Uterus (tissue), 2 donors: Measurements from ENCODE around the gene EXOC4.

Source experiments
- CTCF ChIP-seq, 4 experiments: fragments of 200-600 bp in 2 of 4; fragments of 450-650 bp in 2 of 4; sonication (generic) in 2 of 4; IDR thresholded peaks; one replicate each; pipeline ENCODE4 v1.5.1; 2016 to 2019; ENCODE audit warnings: antibody characterized with exemption in 4 of 4, mild to moderate bottlenecking in 2 of 4, moderate library complexity in 1 of 4
- POLR2A ChIP-seq, 2 donors: fragments of 450-650 bp; IDR thresholded peaks; one replicate each; pipeline ENCODE4 v1.6.1; 2016; ENCODE audit warnings: antibody characterized with exemption in 2 of 2, mild to moderate bottlenecking in 1 of 2, moderate library complexity in 1 of 2

- TF ChIP-seq POLR2A (IDR thresholded peaks at IDR 0.05) (no peak), CTCF (IDR thresholded peaks at IDR 0.05) (no peak)
These were observed 501.8 kb downstream of the EXOC4 start for GRCh38 chr7:133754708-133755107.
